Measurements from ENCODE around the gene BANF1.
"Not testable (repeated sequence)": the region's sequence is repeated elsewhere in the genome, so short reads cannot be mapped to it uniquely, and the experiment has no call there.

The BANF1 gene

DNA sequence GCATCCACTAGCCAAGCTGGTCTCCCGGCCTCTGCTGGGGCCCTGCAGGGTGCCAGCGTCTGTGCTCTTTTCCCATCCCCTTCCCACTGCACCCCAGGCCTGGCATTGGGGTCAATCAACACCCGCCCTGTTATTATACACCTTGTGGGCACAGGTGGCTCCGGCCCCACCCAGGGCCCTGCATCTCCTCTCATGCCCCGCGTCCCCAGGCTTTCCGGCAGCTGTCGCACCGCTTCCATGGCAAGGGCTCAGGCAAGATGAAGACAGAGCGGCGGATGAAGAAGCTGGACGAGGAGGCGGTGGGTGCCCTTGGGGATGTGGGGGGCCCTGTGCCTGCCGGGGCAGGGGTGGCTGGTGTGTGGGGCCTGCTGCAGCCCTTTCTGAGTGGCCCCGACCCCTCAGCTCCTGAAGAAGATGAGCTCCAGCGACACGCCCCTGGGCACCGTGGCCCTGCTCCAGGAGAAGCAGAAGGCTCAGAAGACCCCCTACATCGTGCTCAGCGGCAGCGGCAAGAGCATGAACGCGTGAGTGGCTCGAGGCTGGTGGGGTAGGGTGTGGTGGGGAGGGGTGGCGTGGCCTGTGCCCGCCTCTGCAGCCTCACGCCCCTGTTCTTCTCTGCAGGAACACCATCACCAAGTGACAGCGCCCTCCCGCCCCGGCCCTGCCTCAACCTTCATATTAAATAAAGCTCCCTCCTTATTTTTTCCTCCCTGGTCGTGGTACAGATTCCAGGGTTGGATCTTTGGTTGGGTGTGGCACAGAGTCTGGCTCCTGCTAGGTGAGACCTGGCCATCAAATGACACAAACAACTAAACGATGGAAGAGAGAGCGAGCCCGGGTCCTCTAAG lies 23.7 kb upstream of the BANF1 start:
- no peak for DNase-seq (ENCODE audit: low spot score)

DNA sequence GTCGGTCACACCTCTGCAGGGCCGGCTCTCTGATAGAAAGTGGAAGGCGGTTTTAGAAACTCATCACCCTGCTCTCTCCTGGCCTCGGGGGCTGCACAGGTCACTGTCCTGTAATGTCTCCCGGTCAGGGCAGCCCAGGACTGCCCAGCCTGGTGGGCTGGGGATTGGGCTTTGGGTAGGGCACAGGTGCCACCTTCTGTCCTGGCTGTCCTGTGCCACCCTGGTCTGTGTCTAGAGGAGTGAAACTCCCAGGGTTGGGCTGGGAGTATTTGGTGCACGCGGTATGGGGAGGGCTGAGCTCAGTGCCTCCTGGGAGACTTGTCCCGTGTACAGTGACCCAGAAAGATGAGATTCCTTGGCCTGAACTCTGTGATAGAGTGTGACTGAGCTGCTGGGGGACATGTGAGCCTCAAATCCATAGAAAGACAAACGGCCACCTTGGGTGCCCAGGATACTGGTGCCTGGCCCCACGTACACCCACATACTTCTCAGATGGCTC lies 23.0 kb upstream of the BANF1 start:
- no peak for DNase-seq (ENCODE audit: low spot score)

DNA sequence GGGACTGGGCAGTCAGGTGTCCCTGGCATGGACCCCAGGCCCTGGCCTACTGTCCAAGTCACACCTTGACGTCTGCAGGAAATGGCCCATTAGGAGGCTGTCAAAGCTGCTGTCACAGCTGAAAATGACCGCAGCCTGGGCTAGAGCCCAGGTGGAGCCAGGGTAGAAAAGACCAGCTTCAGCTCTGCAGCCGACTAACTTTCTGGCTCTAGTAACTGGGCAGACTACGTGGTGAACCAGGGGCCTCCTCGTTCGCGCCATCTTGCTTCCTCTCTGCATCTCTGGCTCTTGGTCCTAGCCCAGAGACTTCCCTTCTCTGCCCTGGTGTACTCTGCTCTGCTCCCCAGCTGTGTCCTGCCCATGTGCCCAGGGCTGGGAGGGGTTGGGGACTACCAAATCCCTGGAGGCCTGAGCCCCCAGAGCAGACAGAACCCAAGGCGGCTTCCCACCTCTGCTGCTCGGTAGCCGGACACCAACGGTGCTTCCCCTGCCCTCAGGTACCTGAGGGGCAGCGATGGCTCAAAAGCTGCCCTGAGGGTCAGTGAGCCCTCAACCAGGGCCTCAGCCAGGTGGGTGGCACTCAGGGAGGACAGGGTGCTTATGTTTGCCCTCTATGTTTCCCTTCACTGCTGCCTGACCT lies 21.1 kb upstream of the BANF1 start:
- no peak for DNase-seq (ENCODE audit: low spot score)

DNA sequence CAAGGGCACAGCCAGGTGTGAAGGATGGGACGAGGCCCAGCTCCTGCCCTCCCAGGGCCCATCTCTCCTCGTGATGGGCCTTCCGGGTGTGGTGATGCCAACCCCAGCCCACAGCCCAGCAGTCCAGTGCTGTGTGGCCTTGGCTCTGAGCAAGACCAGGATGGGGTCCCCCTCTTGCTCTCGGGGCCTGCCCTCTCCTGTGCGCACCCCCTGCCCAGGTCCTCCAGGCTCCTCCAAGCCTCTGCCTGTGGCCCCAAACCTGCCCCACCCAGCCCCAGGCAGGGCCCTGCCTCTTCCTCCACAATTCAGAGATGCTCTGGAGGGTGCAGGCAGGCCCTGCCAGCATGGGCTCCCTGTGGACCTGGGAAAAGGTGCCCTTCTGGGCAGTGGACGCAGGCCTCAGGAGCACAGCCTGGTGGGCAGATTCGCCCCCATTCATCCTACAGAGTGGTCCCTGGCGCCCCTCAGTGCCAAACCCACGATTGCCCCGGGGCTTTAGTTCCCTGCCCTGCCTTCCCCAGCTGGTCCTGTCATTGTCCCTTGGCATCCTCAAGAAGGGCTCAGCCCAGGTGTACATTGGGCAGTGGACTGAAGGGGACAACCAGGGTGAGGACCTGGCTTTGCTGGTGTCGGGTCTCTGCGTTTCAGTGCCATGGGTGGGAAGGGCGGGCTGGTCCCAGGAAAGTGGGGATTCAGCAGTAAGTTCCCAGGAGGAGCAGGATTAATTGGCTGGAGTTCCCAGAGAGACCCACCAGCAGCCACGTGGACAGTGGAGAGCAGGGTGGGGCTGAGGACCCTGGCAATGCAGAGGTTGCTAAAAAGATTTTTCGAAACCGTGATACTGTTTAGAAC lies 20.1 kb upstream of the BANF1 start:
- no peak for DNase-seq (ENCODE audit: low spot score)

DNA sequence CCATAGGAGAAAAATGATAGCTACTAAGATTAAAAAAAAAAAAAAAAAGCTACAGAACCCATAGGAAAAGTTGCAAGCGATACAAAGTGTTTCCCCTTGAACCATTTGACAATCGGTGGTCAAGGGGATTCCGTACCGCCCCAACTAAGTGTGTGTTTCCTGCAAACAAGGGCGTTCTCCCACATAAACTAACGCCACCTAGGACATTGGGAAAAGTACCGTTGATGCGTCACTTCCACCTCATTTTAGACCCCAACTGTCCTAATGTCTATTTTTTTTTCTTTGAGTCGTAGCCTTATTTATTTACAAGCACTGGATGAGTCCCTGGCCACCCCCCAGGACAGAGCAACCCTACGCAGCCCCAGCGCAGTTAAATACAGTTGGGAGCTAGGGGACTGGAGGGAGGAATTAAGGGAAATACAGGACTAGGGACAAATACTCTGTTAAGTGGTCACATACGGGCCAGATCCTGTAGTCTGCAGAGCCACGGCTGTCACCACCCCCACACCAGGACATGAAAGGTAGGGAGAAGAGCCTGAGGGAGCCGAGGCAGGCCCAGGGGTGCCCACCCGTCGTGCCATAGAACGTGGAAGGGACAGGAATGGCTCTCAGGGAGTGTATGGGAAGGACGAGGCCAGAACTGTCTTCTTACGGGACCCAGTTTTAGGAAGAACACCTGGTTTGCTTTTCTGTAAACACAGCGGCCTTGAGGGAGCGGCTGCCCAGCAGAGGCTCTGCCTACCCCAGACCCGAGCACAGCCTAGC lies 19.3 kb upstream of the BANF1 start:
- DNase-seq (ENCODE audit: low spot score): no peak

DNA sequence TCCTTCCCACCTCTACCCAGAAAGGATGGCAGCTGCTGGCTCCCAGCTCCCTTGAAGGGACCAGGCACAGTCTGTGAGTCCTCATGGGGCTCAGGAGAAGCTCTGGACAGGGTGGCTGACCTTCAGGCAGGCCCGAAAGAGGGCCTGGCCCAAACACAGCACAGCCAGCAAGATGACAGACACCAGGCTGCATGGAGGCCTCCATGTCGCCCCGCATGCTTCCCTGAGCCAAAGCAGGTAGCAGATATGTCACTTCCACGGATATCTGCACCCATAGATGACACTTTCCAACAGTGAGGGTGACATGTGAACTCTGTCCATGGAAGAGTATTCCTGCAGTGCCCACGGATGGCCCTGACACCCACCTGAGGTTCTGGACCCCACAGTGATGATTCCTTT lies 18.7 kb upstream of the BANF1 start:
- no peak for DNase-seq (ENCODE audit: low spot score)

DNA sequence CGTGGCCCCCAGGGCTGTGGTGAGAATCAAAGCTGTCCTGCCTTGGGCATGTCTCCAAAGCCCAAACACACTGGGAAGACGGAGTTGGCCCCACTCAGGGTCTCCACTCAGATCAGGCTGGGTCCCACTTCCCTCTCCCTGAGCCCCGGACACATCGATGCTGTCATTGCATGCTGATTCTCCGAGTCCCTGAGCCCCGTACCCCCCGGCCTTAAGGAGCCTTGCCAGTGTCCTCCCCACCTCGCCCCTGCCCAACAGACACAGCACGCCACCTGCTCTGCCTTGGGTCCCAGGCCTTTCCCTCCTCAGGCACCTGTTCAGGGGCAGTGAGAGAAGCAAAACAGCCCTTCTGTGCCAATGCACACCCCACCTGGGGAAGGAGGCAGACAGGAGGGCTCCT lies 15.0 kb upstream of the BANF1 start:
- DNase-seq (ENCODE audit: low spot score): no peak

DNA sequence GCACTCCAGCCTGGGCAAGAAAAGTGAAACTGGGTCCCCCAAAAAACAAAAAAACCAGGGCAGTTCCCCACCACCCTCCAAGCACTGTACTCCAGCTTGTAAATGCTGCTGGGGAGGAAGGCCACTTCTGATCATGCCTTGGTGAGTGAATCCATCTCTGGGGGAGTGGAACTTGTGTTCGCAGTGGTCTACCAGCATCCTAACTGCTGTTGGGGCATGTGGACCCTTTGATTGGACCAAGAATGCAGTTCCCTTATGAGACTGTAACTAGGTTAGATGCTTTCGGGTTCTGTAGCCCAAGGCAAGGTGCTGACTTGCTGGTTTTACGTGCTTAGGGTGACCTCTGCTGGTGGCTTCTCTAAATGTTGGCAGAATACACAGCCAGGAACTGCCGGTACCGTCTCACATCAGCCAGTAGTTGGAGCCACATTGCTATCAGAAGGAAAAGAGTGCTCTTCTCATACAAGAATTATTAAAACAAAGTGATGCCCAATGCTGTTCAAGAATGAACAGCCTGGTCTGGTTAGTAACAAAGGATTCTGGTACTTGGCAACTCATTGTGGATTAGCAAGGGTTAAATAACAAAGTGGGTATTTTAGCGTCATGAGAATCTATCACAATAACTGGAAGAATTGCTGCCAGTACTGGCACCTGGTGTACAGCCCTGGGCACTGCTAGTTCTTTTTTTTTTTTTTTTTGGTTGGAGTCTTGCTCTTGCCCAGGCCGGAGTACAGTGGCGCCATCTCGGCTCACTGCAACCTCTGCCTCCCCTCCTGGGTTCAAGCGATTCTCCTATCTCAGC lies 13.3 kb upstream of the BANF1 start:
- DNase-seq (ENCODE audit: low spot score): peak; percentile 91

DNA sequence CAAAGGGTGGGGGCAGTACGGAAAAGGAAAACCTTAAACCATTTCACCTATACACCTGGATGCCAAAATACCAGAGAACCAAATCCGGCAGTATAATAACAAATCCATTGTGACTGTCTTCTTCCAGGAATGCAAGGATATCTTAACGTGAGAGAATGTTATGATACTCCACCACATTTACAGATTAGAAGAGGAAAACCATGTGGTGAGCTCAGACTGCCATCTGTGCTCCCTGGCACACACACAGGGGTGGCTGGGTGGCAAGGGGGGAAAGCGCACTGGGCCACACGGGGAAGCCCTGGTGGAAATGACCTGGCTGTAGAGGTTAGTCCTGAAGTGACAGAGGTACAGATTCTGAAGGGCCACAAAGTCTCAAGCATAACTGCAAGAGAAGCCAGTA lies 10.2 kb upstream of the BANF1 start:
- DNase-seq (ENCODE audit: low spot score): no peak

DNA sequence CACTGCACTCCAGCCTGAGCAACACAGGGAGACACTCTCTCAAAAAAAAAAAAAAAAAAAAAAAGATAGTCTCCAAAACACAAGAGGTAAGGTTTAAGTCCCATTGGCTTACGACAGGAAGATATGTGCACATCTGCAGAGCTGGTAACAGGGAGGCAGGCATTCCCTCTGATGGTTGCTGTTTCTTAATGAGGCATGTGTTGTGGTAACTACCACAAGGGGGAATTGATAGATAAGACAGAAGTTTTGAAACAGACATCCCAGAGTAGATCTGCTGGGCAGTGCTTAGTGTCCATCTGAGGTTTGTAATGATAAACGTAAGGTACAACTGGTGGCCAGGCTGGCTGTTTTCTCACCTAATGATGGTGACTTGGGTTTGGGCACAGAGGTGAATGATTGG lies 5.0 kb upstream of the BANF1 start:
- no peak for DNase-seq (ENCODE audit: low spot score)

DNA sequence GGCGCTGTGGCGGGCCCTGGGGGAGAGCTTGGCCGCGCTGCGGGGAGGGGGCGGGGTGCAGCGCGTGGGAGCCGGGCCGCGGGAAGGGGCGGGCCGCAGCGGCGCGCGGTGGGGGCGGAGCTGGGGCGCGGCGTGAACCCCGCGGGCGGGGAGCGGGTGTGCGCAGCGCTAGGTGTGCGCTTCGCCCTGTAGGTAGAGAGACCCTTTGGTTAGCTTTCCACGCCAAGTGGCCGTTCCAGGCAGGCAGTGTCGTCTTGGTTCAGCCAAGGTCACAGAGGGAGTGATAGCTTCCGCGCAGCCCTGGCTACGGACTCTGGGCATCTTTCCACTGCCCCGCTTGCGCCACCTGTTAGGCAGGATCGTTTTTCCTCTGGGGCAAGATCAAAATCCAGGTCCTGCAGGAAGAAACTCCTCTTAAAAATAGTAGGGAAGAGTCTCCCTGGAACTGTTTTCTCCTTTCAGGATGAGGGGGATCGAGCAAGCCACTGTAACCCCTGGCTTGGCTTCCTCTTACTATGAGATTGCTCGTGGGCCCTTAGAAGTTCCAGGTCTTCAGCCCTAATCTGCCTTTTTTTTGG lies 434 bp downstream of the BANF1 start:
- DNase-seq (ENCODE audit: low spot score): peak; percentile 84

DNA sequence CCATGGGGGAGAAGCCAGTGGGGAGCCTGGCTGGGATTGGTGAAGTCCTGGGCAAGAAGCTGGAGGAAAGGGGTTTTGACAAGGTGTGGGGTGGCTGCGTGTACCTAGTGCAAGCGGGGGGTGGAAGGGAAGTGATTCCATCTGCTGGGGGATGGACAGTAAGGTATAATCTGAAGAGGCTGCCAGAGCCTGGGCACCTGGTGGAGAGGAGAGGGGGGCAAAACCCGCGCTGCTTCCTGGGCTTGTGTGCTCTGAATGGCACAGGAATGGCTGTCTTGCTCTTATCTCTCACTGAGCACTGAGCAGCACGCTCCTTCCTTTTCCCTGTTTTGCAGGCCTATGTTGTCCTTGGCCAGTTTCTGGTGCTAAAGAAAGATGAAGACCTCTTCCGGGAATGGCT lies 988 bp downstream of the BANF1 start:
- no peak for DNase-seq (ENCODE audit: low spot score)

DNA sequence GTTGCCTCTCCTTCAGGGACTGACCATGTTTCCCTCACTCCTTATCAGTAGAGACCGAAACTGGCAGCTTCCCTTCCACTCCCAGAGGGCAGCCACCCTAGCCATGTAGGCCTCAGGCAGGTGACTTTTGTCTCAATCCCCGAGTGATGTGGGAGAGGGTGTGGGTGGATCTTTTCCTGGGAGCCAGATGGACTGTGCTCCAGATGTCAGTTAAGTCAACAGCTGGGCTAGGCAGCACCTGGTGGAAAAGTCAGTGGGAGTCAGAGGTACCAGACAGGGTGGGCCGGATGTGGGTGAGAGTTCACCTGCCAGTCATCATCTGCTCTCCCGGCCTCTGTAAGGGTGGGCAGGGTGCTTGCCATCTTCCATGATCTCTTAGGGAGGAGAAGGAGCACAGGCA lies 1.9 kb downstream of the BANF1 start:
- DNase-seq (ENCODE audit: low spot score): no peak

DNA sequence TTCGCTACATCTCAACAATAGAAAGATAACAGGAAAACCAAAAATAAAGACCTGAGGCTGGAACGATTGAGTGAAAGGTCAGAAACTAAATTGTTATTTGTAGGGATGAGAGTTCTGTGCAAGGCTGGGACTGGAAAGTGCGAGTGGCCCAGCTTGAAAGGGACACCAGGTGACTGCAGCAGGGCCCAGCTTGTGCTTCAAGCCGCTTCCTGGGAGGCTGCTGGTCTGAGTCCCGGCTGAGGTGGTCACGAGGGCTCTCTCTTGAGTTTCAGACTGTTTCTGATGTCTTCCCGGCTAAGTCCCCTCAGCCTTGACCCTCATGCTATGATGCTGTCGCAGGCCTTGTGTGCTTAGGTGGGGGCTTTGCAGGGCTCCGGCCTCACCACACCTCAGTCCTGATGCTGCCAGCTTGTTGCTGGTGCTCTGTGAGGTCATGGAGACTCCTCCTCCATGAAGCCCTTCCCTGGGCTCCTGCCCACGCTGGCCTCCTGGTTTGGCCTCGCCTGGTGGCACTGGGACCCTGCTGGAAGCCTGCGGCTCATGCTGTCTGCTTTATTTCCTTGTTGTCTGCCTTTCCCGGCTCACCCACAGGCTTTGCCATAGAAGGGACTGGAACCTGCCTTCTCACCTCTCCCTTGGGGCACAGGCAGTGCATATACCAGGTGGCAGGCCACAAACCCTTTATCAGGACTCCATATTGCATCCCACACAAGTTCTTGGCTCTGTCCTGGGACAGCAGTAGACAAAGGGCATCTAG lies 4.0 kb downstream of the BANF1 start:
- DNase-seq (ENCODE audit: low spot score): no peak

DNA sequence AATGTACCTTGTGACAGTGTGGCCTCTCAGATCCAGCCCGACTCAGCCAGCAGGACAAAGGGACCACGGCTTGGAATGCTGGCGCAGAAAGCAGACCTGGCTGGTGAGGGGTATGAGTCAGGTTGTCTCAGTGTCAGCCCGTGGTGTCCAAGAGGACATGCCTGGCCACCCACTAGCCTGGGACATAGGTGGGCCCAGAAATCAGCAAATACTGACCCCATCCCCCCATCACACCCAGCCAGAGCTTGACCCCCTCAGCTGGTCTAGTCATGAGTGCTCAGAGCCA lies 4.5 kb downstream of the BANF1 start:
- DNase-seq (ENCODE audit: low spot score): no peak

DNA sequence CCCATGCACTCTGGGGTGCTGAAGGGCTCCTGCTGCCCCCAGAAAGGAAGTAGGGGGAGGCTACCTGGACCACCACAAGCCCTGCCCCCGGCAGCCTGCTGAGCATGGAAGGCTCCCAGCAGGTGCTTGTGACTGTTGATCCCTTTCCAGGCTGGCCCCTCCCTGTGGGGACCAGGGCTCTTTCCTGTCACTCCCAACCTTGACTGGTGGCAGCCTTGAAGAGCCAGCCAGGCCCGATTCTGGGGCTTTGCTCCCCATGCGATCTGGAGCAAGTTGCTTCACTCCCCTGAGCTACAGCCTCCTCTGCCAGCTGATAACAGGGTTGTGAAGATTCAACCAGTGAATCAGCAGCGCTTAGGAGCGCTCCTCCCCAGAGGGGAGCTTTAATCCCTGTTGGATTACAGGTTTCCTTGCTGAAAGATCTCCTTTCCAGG lies 4.9 kb downstream of the BANF1 start:
- no peak for DNase-seq (ENCODE audit: low spot score)

DNA sequence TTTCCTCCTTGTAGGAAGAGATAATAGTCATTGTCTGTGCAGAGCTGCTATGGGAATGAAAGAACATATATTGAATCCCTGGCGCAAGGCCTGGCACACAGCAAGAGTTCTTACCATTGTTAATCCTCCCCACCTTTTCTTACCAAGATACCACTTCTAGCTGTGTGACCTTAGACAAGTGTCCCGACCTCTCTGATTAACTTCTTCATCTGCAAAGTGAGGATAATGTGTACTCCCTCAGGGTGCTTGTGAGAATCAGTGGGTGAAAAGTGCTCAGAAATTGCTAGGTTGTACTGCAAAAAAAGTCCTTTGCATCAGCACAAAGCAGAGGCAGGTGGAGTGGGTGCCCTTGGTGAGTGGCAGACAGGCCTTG lies 5.8 kb downstream of the BANF1 start:
- DNase-seq (ENCODE audit: low spot score): no peak

DNA sequence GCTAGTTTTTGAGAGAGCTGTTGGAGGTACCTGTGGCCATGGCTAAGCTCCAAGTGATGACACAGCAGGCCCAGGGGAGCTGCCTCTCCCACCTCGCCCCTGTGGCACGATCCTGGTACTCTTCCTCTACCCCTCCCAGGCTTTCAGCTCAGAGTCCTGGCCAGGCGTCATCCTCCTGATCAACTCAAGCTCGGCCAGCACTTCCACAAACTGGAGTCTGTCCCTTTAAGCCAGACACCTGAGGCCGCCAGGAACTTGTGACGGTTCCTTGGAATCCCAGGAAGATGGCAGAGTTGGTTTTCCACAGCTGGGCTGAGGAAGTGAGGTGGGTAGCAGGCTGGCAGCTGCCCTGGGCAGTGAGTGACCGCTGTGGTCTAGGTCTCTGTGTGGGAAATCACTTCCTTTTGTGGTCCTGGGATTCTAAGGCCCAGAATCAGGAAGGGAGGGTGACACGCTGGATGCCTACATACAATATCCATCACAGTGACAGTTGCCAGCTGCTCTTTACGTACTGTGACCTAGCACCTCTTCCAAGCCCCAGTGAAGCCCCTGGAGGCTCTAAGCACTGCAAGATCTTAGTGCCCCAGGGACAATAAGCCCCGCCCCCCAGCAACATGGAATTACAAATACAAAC lies 6.3 kb downstream of the BANF1 start:
- no peak for DNase-seq (ENCODE audit: low spot score)

DNA sequence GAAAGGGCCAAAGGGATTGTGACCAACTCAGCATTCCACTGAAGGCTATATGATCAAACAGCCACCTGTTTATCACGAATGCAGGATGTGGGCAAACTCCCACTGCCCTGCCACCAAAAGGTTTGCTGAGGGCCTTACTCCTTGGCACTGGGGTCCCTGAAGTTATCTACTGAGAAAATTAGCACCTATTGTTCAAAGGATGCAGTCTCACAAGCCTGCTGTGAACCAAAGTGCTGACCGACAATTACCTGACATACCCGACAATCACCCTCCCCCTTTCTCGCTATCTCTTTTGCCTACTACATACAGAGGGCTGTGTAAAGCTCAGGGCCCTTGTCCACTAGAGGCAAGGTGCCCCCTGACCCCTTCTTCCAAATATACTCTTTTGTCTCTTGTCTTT lies 7.7 kb downstream of the BANF1 start:
- DNase-seq (ENCODE audit: low spot score): not testable (repeated sequence)

Measured in AG20443 (cell line).